Neural cell (in vitro differentiated cells): ENCODE data around the gene GMPR2. TPM values are rescaled to one million over a fixed set of nuclear protein-coding genes. Genes with fewer than 3 reads are reported as not detected.

Experiments
- H2AFZ ChIP-seq: fragments of 200-600, 300-800 bp; sonication (generic), shearing (Covaris generic); 2 replicates; pipeline ENCODE4 v1.6.0; 2014; ENCODE audit warnings: low read depth, mild to moderate bottlenecking, antibody characterized with exemption, low read length, moderate library complexity
- H3F3A ChIP-seq: fragments of 200-600 bp; shearing (Covaris generic); 2 replicates; pipeline ENCODE4 v1.6.1; 2016; ENCODE audit warnings: mild to moderate bottlenecking, moderate library complexity, mixed read lengths, antibody characterized with exemption, low read length; ENCODE audit not compliant: insufficient read depth, poor library complexity, severe bottlenecking
- H3K27ac ChIP-seq: fragments of 200-600, 300-800 bp; sonication (generic), shearing (Covaris generic); 2 replicates; pipeline ENCODE4 v1.5.1; 2014; ENCODE audit warnings: mild to moderate bottlenecking, low read length, moderate library complexity
- H3K27me3 ChIP-seq: fragments of 300-800, 200-600 bp; sonication (generic), shearing (Covaris generic); 2 replicates; pipeline ENCODE4 v1.6.0; 2014; ENCODE audit warnings: mild to moderate bottlenecking, low read depth, low read length, moderate library complexity; ENCODE audit not compliant: insufficient read depth
- H3K36me3 ChIP-seq: fragments of 300-800, 200-600 bp; sonication (generic), shearing (Covaris generic); 2 replicates; pipeline ENCODE4 v1.5.1; 2014; ENCODE audit warnings: mild to moderate bottlenecking, antibody characterized with exemption, low read length, moderate library complexity; ENCODE audit not compliant: insufficient read depth
- H3K4me2 ChIP-seq: fragments of 300-800, 200-600 bp; sonication (generic), shearing (Covaris generic); 2 replicates; pipeline ENCODE4 v1.6.0; 2014; ENCODE audit warnings: mild to moderate bottlenecking, low read length
- H3K4me3 ChIP-seq: fragments of 300-800, 200-600 bp; sonication (generic), shearing (Covaris generic); 2 replicates; pipeline ENCODE4 v1.5.1; 2014; ENCODE audit warnings: mild to moderate bottlenecking, low read length, moderate library complexity
- H3K79me2 ChIP-seq: fragments of 200-600 bp; shearing (Covaris generic); replicated peaks from 2 replicates; pipeline ENCODE4 v1.6.0; 2014; ENCODE audit warnings: mild to moderate bottlenecking, low read length, moderate library complexity; ENCODE audit not compliant: insufficient read depth
- H3K9ac ChIP-seq: fragments of 300-800, 200-600 bp; sonication (generic), shearing (Covaris generic); 2 replicates; pipeline ENCODE4 v1.6.1; 2016; ENCODE audit warnings: mild to moderate bottlenecking, low read length, mixed read lengths
- H3K9me2 ChIP-seq: fragments of 200-600 bp; shearing (Covaris generic); 2 replicates; pipeline ENCODE4 v1.6.1; 2016; ENCODE audit warnings: mild to moderate bottlenecking, low read length, mixed read lengths; ENCODE audit not compliant: insufficient read depth
- H3K9me3 ChIP-seq: fragments of 200-600, 300-800 bp; sonication (generic), shearing (Covaris generic); 2 replicates; pipeline ENCODE4 v1.6.1; 2016; ENCODE audit warnings: mild to moderate bottlenecking, mixed run types, low read length, moderate library complexity, mixed read lengths
- H4K20me1 ChIP-seq: fragments of 200-600 bp; shearing (Covaris generic); 2 replicates; pipeline ENCODE4 v1.6.1; 2016; ENCODE audit warnings: mild to moderate bottlenecking, mixed run types; ENCODE audit not compliant: insufficient read depth
- CTCF ChIP-seq: fragments of 450-650 bp; IDR thresholded peaks from 2 replicates; pipeline ENCODE4 v1.5.1; 2014; ENCODE audit warnings: antibody characterized with exemption, mild to moderate bottlenecking, moderate library complexity; ENCODE audit not compliant: poor library complexity, severe bottlenecking
- EP300 ChIP-seq: fragments of 450-650 bp; conservative IDR thresholded peaks from 2 replicates; pipeline ENCODE4 v1.6.1; 2014; ENCODE audit warnings: antibody characterized with exemption, mild to moderate bottlenecking, moderate library complexity; ENCODE audit not compliant: poor library complexity, severe bottlenecking
- EZH2 ChIP-seq: fragments of 200-600, 300-800 bp; shearing (Covaris generic), sonication (generic); IDR thresholded peaks from 2 replicates; pipeline ENCODE4 v1.6.1; 2014; ENCODE audit warnings: antibody characterized with exemption, low read length, borderline replicate concordance, mild to moderate bottlenecking; ENCODE audit not compliant: insufficient read depth, poor library complexity, severe bottlenecking
- MXI1 ChIP-seq: fragments of 450-650 bp; conservative IDR thresholded peaks from 2 replicates; pipeline ENCODE4 v1.6.1; 2014; ENCODE audit warnings: antibody characterized with exemption, mild to moderate bottlenecking; ENCODE audit not compliant: poor library complexity, severe bottlenecking
- POLR2AphosphoS5 ChIP-seq: IDR thresholded peaks from 2 replicates; pipeline ENCODE4 v1.6.1; 2012
- RAD21 ChIP-seq: fragments of 450-650 bp; conservative IDR thresholded peaks from 2 replicates; pipeline ENCODE4 v1.6.1; 2014; ENCODE audit warnings: antibody characterized with exemption, mild to moderate bottlenecking, moderate library complexity
- REST ChIP-seq: IDR thresholded peaks from 2 replicates; pipeline ENCODE4 v1.6.1; 2012; ENCODE audit warnings: borderline replicate concordance
- TAF1 ChIP-seq: IDR thresholded peaks from 2 replicates; pipeline ENCODE4 v1.6.1; 2012; ENCODE audit warnings: low read depth
- polyA plus RNA-seq: library from polyadenylated mRNA; depleted of rRNA; stranded (reverse); fragments of >200 nt; gene quantifications from 2 replicates; pipeline ENCODE4 v1.2.3, GENCODE V29; 2014

Gene GMPR2
- polyA plus RNA-seq, 1 donor from 2014 or later, result 132 TPM

- H3K79me2 ChIP-seq, result peaks cover 29% of the 10 kb centered on the region
- H3K27ac ChIP-seq, result no peak overlapping the region
- no peaks in the 10 kb centered on the region for H3F3A ChIP-seq
- no peak overlapping the region for H3K4me2 ChIP-seq
- H2AFZ ChIP-seq, result no peak overlapping the region
- no peaks in the 10 kb centered on the region for H3K9me3 ChIP-seq
- no peaks in the 10 kb centered on the region for H3K27me3 ChIP-seq
- H3K36me3 ChIP-seq, result peaks cover 16% of the 10 kb centered on the region
- H3K4me3 ChIP-seq, result no peak overlapping the region
- TF ChIP-seq CTCF, result no peak
- TF ChIP-seq POLR2AphosphoS5, result no peak
- no peaks in the 10 kb centered on the region for H3K9me2 ChIP-seq
- H4K20me1 ChIP-seq, result peaks cover 5% of the 10 kb centered on the region
- H3K9ac ChIP-seq, result no peak overlapping the region
Measured at GRCh38 chr14:24235804-24236688, 3.3 kb downstream of the GMPR2 start.

- Histone ChIP-seq H3K9ac (no peak overlapping the region), H3K9me2 (no peaks in the 10 kb centered on the region), H2AFZ (no peak overlapping the region), H3K27me3 (no peaks in the 10 kb centered on the region), H3K79me2 (peaks cover 31% of the 10 kb centered on the region), H3K36me3 (peaks cover 16% of the 10 kb centered on the region), H4K20me1 (peaks cover 5% of the 10 kb centered on the region), H3K4me3 (no peak overlapping the region), H3F3A (no peaks in the 10 kb centered on the region), H3K27ac (no peak overlapping the region), H3K4me2 (no peak overlapping the region), H3K9me3 (no peaks in the 10 kb centered on the region)
- TF ChIP-seq REST, result no peak
- no peak for TF ChIP-seq RAD21
- TF ChIP-seq POLR2AphosphoS5, result no peak
- no peak for TF ChIP-seq MXI1
- no peak for TF ChIP-seq EZH2
- no peak for TF ChIP-seq EP300
- no peak for TF ChIP-seq TAF1
- no peak for TF ChIP-seq CTCF
Measured at GRCh38 chr14:24236689-24237462, 4.1 kb downstream of the GMPR2 start.
